WTC11 (cell line): ENCODE measurements around the gene KIRREL3. TPM values are rescaled to one million over a fixed set of nuclear protein-coding genes. Genes with fewer than 3 reads are reported as not detected.

Experiments
- ATAC-seq: fragments of 200-7000 bp; cut with Tn5 transposase; 2 replicates; pipeline ENCODE4 v1.10.0; 2021; ENCODE audit warnings: mild to moderate bottlenecking, moderate library complexity
- CTCF ChIA-PET: fragments of 300-600 bp; sonication (Branson Sonifier 250); formaldehyde crosslinking; loops from one replicate; lab custom pipeline; 2021; ENCODE audit warnings: antibody characterized with exemption; lab: Charles Lee
- POLR2A ChIA-PET: fragments of 350-600 bp; sonication (Branson Sonifier 250); formaldehyde crosslinking; loops from one replicate; lab custom pipeline; 2021; ENCODE audit warnings: antibody characterized with exemption; lab: Charles Lee
- DNase-seq: peaks from one replicate; pipeline ENCODE4 v3.0.0; 2021; ENCODE audit warnings: low spot score
- H3K27ac Mint-ChIP-seq: 2 replicates; pipeline ENCODE4 v1.8.0; 2021; ENCODE audit warnings: mixed read lengths
- H3K27me3 Mint-ChIP-seq: 2 replicates; pipeline ENCODE4 v1.8.0; 2021; ENCODE audit warnings: low read depth, mild to moderate bottlenecking, moderate library complexity, mixed read lengths
- H3K36me3 Mint-ChIP-seq: 2 replicates; pipeline ENCODE4 v1.8.0; 2021; ENCODE audit warnings: mixed read lengths
- H3K4me1 Mint-ChIP-seq: 2 replicates; pipeline ENCODE4 v1.8.0; 2022; ENCODE audit warnings: mixed read lengths
- H3K4me3 Mint-ChIP-seq: 2 replicates; pipeline ENCODE4 v1.8.0; 2021; ENCODE audit warnings: mild to moderate bottlenecking, moderate library complexity, mixed read lengths
- H3K9me3 Mint-ChIP-seq: 2 replicates; pipeline ENCODE4 v1.8.0; 2021; ENCODE audit warnings: mixed read lengths
- AFF4 ChIP-seq: sonication (generic); formaldehyde crosslinking; IDR thresholded peaks from 2 replicates; pipeline ENCODE4 v1.8.1; 2023; ENCODE audit warnings: mild to moderate bottlenecking, missing genetic modification reagents, borderline replicate concordance
- CREM ChIP-seq: sonication (generic); formaldehyde crosslinking; IDR thresholded peaks from 2 replicates; pipeline ENCODE4 v1.8.1; 2022; ENCODE audit warnings: mild to moderate bottlenecking, missing genetic modification reagents, moderate library complexity
- ESRRA ChIP-seq: sonication (generic); formaldehyde crosslinking; IDR thresholded peaks from 2 replicates; pipeline ENCODE4 v1.8.1; 2022; ENCODE audit warnings: mild to moderate bottlenecking, missing genetic modification reagents, borderline replicate concordance
- HMGA2 ChIP-seq: fragments of 250-450 bp; sonication (Bioruptor Pico); IDR thresholded peaks from 2 replicates; pipeline ENCODE4 v1.4.0; 2021; ENCODE audit warnings: mild to moderate bottlenecking, moderate library complexity
- HMGXB4 ChIP-seq: sonication (generic); formaldehyde crosslinking; IDR thresholded peaks from 2 replicates; pipeline ENCODE4 v1.8.1; 2023; ENCODE audit warnings: mild to moderate bottlenecking, moderate library complexity, missing genetic modification reagents
- JAZF1 ChIP-seq: fragments of 250-450 bp; sonication (Bioruptor Pico); IDR thresholded peaks from 2 replicates; pipeline ENCODE4 v1.9.0; 2021; ENCODE audit warnings: moderate library complexity, mild to moderate bottlenecking, inconsistent platforms
- NFE2L1 ChIP-seq: sonication (generic); formaldehyde crosslinking; IDR thresholded peaks from 2 replicates; pipeline ENCODE4 v1.8.1; 2023; ENCODE audit warnings: missing genetic modification reagents
- NR2C2 ChIP-seq: sonication (generic); formaldehyde crosslinking; IDR thresholded peaks from 2 replicates; pipeline ENCODE4 v1.8.0; 2022; ENCODE audit warnings: mild to moderate bottlenecking, missing genetic modification reagents
- NR3C1 ChIP-seq: sonication (generic); formaldehyde crosslinking; conservative IDR thresholded peaks from 2 replicates; pipeline ENCODE4 v1.8.1; 2023; ENCODE audit warnings: low read depth, mild to moderate bottlenecking, missing genetic modification reagents
- OVOL2 ChIP-seq: fragments of 250-450 bp; sonication (Bioruptor Pico); IDR thresholded peaks from 2 replicates; pipeline ENCODE4 v1.9.0; 2021; ENCODE audit warnings: mild to moderate bottlenecking, borderline replicate concordance
- PREB ChIP-seq: sonication (generic); formaldehyde crosslinking; IDR thresholded peaks from 2 replicates; pipeline ENCODE4 v1.8.1; 2022; ENCODE audit warnings: mild to moderate bottlenecking, missing genetic modification reagents, moderate library complexity, borderline replicate concordance
- PRRX2 ChIP-seq: fragments of 250-450 bp; sonication (Bioruptor Pico); IDR thresholded peaks from 2 replicates; pipeline ENCODE4 v1.8.0; 2021; ENCODE audit warnings: mild to moderate bottlenecking
- SMAD3 ChIP-seq: sonication (generic); formaldehyde crosslinking; IDR thresholded peaks from 2 replicates; pipeline ENCODE4 v1.8.0; 2022; ENCODE audit warnings: missing genetic modification reagents, mild to moderate bottlenecking, borderline replicate concordance
- STAT6 ChIP-seq: sonication (generic); formaldehyde crosslinking; conservative IDR thresholded peaks from 2 replicates; pipeline ENCODE4 v1.8.1; 2023; ENCODE audit warnings: mild to moderate bottlenecking, low read depth, missing genetic modification reagents, moderate library complexity
- USF1 ChIP-seq: sonication (generic); formaldehyde crosslinking; IDR thresholded peaks from 2 replicates; pipeline ENCODE4 v1.8.0; 2022; ENCODE audit warnings: mild to moderate bottlenecking, missing genetic modification reagents
- ZNF416 ChIP-seq: fragments of 250-450 bp; sonication (Bioruptor Pico); IDR thresholded peaks from 2 replicates; pipeline ENCODE4 v1.9.0; 2021; ENCODE audit warnings: mild to moderate bottlenecking, inconsistent platforms
- ZNF425 ChIP-seq: fragments of 250-450 bp; sonication (Bioruptor Pico); conservative IDR thresholded peaks from 2 replicates; pipeline ENCODE4 v1.9.0; 2021; ENCODE audit warnings: mild to moderate bottlenecking
- ZNF512 ChIP-seq: sonication (generic); formaldehyde crosslinking; IDR thresholded peaks from 2 replicates; pipeline ENCODE4 v1.8.1; 2022; ENCODE audit warnings: missing genetic modification reagents, borderline replicate concordance
- ZNF671 ChIP-seq: fragments of 250-450 bp; sonication (Bioruptor Pico); IDR thresholded peaks from 2 replicates; pipeline ENCODE4 v1.8.0; 2021; ENCODE audit warnings: mild to moderate bottlenecking
- total RNA-seq: library from RNA; stranded (reverse); gene quantifications from 3 replicates; pipeline ENCODE4 v1.2.3, GENCODE V29; 2021

The KIRREL3 gene
- total RNA-seq, 1 experiment from 2014 or later: 0.59 TPM

GRCh38 chr11:126748793-126749192 is 251.8 kb downstream of the KIRREL3 start (continued):
- TF ChIP-seq OVOL2 (no peak), JAZF1 (CRISPR knock-in tag) (no peak), ZNF512 (CRISPR knock-in tag) (no peak), ESRRA (CRISPR knock-in tag) (no peak), HMGXB4 (CRISPR knock-in tag) (no peak), SMAD3 (CRISPR knock-in tag) (no peak), NFE2L1 (CRISPR knock-in tag) (no peak), PREB (CRISPR knock-in tag) (no peak), ZNF425 (no peak)
- TF ChIP-seq, all 79 proteins: peak for 0

- DNase-seq: no peak
- H3K4me1 Mint-ChIP-seq: peaks cover 3% of the 10 kb centered on the region
- no peaks in the 10 kb centered on the region for H3K27me3 Mint-ChIP-seq
- no peak overlapping the region for H3K27ac Mint-ChIP-seq
- no peak overlapping the region for H3K4me3 Mint-ChIP-seq
- ATAC-seq: peak; percentile 46; the same call in 1 of the 2 replicates
- no peaks in the 10 kb centered on the region for H3K36me3 Mint-ChIP-seq
- H3K9me3 Mint-ChIP-seq: peaks cover 5% of the 10 kb centered on the region; the same call in 1 of the 2 replicates
- no peak for TF ChIP-seq OVOL2
- TF ChIP-seq NR3C1: no peak
- no peak for TF ChIP-seq AFF4 (CRISPR knock-in tag)
- TF ChIP-seq ZNF416: no peak
- no peak for TF ChIP-seq USF1 (CRISPR knock-in tag)
- TF ChIP-seq CREM (CRISPR knock-in tag): no peak
- no peak for TF ChIP-seq ZNF671
- TF ChIP-seq HMGA2: no peak
- no peak for TF ChIP-seq STAT6 (CRISPR knock-in tag)
- no peak for TF ChIP-seq PRRX2
- no peak for TF ChIP-seq NR2C2 (CRISPR knock-in tag)
- CTCF ChIA-PET: no interaction called here
- POLR2A ChIA-PET: no interaction called here
Measured at GRCh38 chr11:126748100-126748791, 252.3 kb downstream of the KIRREL3 start.
